HEK293 (cell line): ENCODE measurements around the gene GTF2I.

Experiments used
- CTCF ChIA-PET: fragments of 350-600 bp; formaldehyde crosslinking; extraction: SDS; loops from one replicate; lab custom pipeline; 2021; ENCODE audit warnings: antibody characterized with exemption; lab: Yijun Ruan, JAX
- POLR2A ChIA-PET: fragments of 300-600 bp; formaldehyde crosslinking; extraction: SDS; loops from one replicate; lab custom pipeline; 2020; ENCODE audit warnings: antibody characterized with exemption, inconsistent platforms; lab: Yijun Ruan, JAX
- H3K27ac ChIP-seq: fragments of 200-500 bp; sonication (Bioruptor generic); 2 replicates; pipeline ENCODE4 v1.5.1; 2014; ENCODE audit warnings: low read depth, low read length, control low read depth, inconsistent platforms; ENCODE audit errors: extremely low read depth
- H3K36me3 ChIP-seq, 2 experiments: fragments of 200-500 bp in 1 of 2; sonication (Bioruptor generic) in 1 of 2; 1 replicate in 1 of 2; 2 replicates in 1 of 2; pipeline ENCODE4 v1.5.1; 2014 to 2017; ENCODE audit warnings: inconsistent platforms in 2 of 2, low read length in 2 of 2; ENCODE audit not compliant: control insufficient read depth in 2 of 2, insufficient read depth in 1 of 2
- H3K4me1 ChIP-seq: fragments of 200-500 bp; sonication (Bioruptor generic); 2 replicates; pipeline ENCODE4 v1.5.1; 2014; ENCODE audit warnings: mild to moderate bottlenecking, low read length, inconsistent platforms; ENCODE audit not compliant: control insufficient read depth, insufficient read depth
- H3K4me3 ChIP-seq: 2 replicates; pipeline ENCODE4 v1.5.1; 2011; ENCODE audit warnings: low read depth, mild to moderate bottlenecking, control low read depth, low read length, moderate library complexity
- H3K9me3 ChIP-seq: fragments of 200-500 bp; sonication (Bioruptor generic); 2 replicates; pipeline ENCODE4 v1.5.1; 2014; ENCODE audit warnings: low read depth, low read length, inconsistent platforms; ENCODE audit not compliant: control insufficient read depth, insufficient read depth
- EGR2 ChIP-seq: fragments of 450-650 bp; formaldehyde crosslinking; IDR thresholded peaks from 2 replicates; pipeline ENCODE4 v1.5.1; 2016; ENCODE audit warnings: low read depth, missing biosample characterization, missing genetic modification characterization
- HOXD13 ChIP-seq: sonication (generic); formaldehyde crosslinking; IDR thresholded peaks from 2 replicates; pipeline ENCODE4 v1.8.0; 2022; ENCODE audit warnings: missing genetic modification reagents, borderline replicate concordance
- PRDM10 ChIP-seq: fragments of 450-650 bp; formaldehyde crosslinking; IDR thresholded peaks from 2 replicates; pipeline ENCODE4 v1.5.1; 2016; ENCODE audit warnings: missing biosample characterization, missing genetic modification characterization
- ZBTB17 ChIP-seq: fragments of 450-650 bp; formaldehyde crosslinking; IDR thresholded peaks from 2 replicates; pipeline ENCODE4 v1.5.1; 2016; ENCODE audit warnings: missing biosample characterization, missing genetic modification characterization
- ZIC2 ChIP-seq: fragments of 450-650 bp; formaldehyde crosslinking; IDR thresholded peaks from 2 replicates; pipeline ENCODE4 v1.5.1; 2016; ENCODE audit warnings: missing biosample characterization, missing genetic modification characterization
- ZNF16 ChIP-seq: fragments of 450-650 bp; formaldehyde crosslinking; IDR thresholded peaks from 2 replicates; pipeline ENCODE4 v1.5.1; 2016; ENCODE audit warnings: low read depth, missing biosample characterization, missing genetic modification characterization
- ZNF169 ChIP-seq: fragments of 450-650 bp; formaldehyde crosslinking; IDR thresholded peaks from 2 replicates; pipeline ENCODE4 v1.5.1; 2016; ENCODE audit warnings: missing biosample characterization, missing genetic modification characterization
- ZNF18 ChIP-seq: fragments of 450-650 bp; formaldehyde crosslinking; IDR thresholded peaks from 2 replicates; pipeline ENCODE4 v1.5.1; 2016; ENCODE audit warnings: missing biosample characterization, missing genetic modification characterization
- ZNF211 ChIP-seq: fragments of 450-650 bp; formaldehyde crosslinking; IDR thresholded peaks from 2 replicates; pipeline ENCODE4 v1.5.1; 2016; ENCODE audit warnings: low read depth, missing biosample characterization, missing genetic modification characterization
- ZNF24 ChIP-seq: fragments of 450-650 bp; formaldehyde crosslinking; IDR thresholded peaks from 2 replicates; pipeline ENCODE4 v1.5.1; 2016; ENCODE audit warnings: missing biosample characterization, missing genetic modification characterization
- ZNF354C ChIP-seq: fragments of 450-650 bp; formaldehyde crosslinking; IDR thresholded peaks from 2 replicates; pipeline ENCODE4 v1.5.1; 2016; ENCODE audit warnings: missing biosample characterization, missing genetic modification characterization, low read depth, borderline replicate concordance
- ZNF394 ChIP-seq: fragments of 450-650 bp; formaldehyde crosslinking; IDR thresholded peaks from 2 replicates; pipeline ENCODE4 v1.5.1; 2016; ENCODE audit warnings: missing biosample characterization, missing genetic modification characterization, mild to moderate bottlenecking, moderate library complexity, borderline replicate concordance
- ZNF555 ChIP-seq: fragments of 450-650 bp; formaldehyde crosslinking; conservative IDR thresholded peaks from 2 replicates; pipeline ENCODE4 v1.5.1; 2017; ENCODE audit warnings: missing biosample characterization, mild to moderate bottlenecking, missing genetic modification characterization, inconsistent platforms
- ZNF596 ChIP-seq: fragments of 450-650 bp; IDR thresholded peaks from 2 replicates; pipeline ENCODE4 v1.5.0; 2018; ENCODE audit warnings: missing biosample characterization, mild to moderate bottlenecking, missing genetic modification characterization, moderate library complexity
- ZNF654 ChIP-seq: fragments of 450-650 bp; formaldehyde crosslinking; IDR thresholded peaks from 2 replicates; pipeline ENCODE4 v1.5.1; 2016; ENCODE audit warnings: low read depth, missing biosample characterization, missing genetic modification characterization
- ZNF701 ChIP-seq: fragments of 450-650 bp; formaldehyde crosslinking; IDR thresholded peaks from 2 replicates; pipeline ENCODE4 v1.5.1; 2016; ENCODE audit warnings: missing biosample characterization, missing genetic modification characterization
- ZNF792 ChIP-seq: fragments of 450-650 bp; formaldehyde crosslinking; IDR thresholded peaks from 2 replicates; pipeline ENCODE4 v1.5.1; 2016; ENCODE audit warnings: missing biosample characterization, missing genetic modification characterization

Gene GTF2I

GRCh38 chr7:74625446-74625845, 32.1 kb upstream of the GTF2I start:
- Histone ChIP-seq H3K36me3 (no peaks in the 10 kb centered on the region), H3K9me3 (no peaks in the 10 kb centered on the region), H3K4me3 (no peak overlapping the region), H3K27ac (no peak overlapping the region), H3K4me1 (no peaks in the 10 kb centered on the region; the same call in 1 of the 2 replicates)
- TF ChIP-seq ZNF354C (tag by site-specific recombination) (no peak), ZNF654 (peak; percentile 59)
- CTCF ChIA-PET: interaction anchor here (0.6 to 0.9 kb wide), 4 partner anchors 13 to 244 kb away, joined by 3 to 4 read pairs (median 3); no protein-coding TSS in a partner anchor
- POLR2A ChIA-PET: interaction anchor here (0.7 kb wide), 1 partner anchor 33 kb away, joined by 3 read pairs; no protein-coding TSS in a partner anchor

GRCh38 chr7:74627661-74628411, 29.7 kb upstream of the GTF2I start:
- TF ChIP-seq PRDM10 (tag by site-specific recombination): peak; percentile 29; the same call in 1 of the 2 replicates
- no peak for TF ChIP-seq ZNF701 (tag by site-specific recombination)
- no peak for TF ChIP-seq ZNF169 (tag by site-specific recombination)
- TF ChIP-seq ZBTB17 (tag by site-specific recombination): 0 out of 2 replicates have a peak, but pooled peaks have one; percentile 32
- TF ChIP-seq, all 188 proteins: peak for 2
- ChIA-PET POLR2A (interaction anchor here (0.5 to 0.6 kb wide), 2 partner anchors 33 to 268 kb away, joined by 4 to 7 read pairs; no protein-coding TSS in a partner anchor), CTCF (no interaction called here)
- no peaks in the 10 kb centered on the region; the same call in 1 of the 2 replicates for H3K4me1 ChIP-seq
- H3K9me3 ChIP-seq: no peaks in the 10 kb centered on the region
- no peak overlapping the region for H3K4me3 ChIP-seq
- no peaks in the 10 kb centered on the region for H3K36me3 ChIP-seq
- H3K27ac ChIP-seq: no peak overlapping the region; the same call in 1 of the 2 replicates

GRCh38 chr7:74632505-74632904, 25.0 kb upstream of the GTF2I start:
- TF ChIP-seq ZNF596 (tag by site-specific recombination) (no peak), ZNF18 (0 out of 2 replicates have a peak, but pooled peaks have one; percentile 37)
- H3K27ac ChIP-seq: no peak overlapping the region
- H3K4me3 ChIP-seq: no peak overlapping the region
- H3K9me3 ChIP-seq: no peaks in the 10 kb centered on the region
- ChIA-PET CTCF (interaction anchor here (0.7 kb wide), 1 partner anchor 216 kb away, joined by 3 read pairs; no protein-coding TSS in a partner anchor), POLR2A (no interaction called here)
- H3K4me1 ChIP-seq: peaks cover 3% of the 10 kb centered on the region
- H3K36me3 ChIP-seq: no peaks in the 10 kb centered on the region

GRCh38 chr7:74633451-74633921, 24.0 kb upstream of the GTF2I start:
- no peak for TF ChIP-seq ZNF16 (tag by site-specific recombination)
- TF ChIP-seq ZNF354C (tag by site-specific recombination): no peak
- TF ChIP-seq EGR2 (tag by site-specific recombination): no peak
- TF ChIP-seq ZNF24 (tag by site-specific recombination): no peak
- no peak for TF ChIP-seq HOXD13 (CRISPR knock-in tag)
- TF ChIP-seq ZNF555 (tag by site-specific recombination): no peak
- no peak for TF ChIP-seq ZNF211
- no peak for TF ChIP-seq ZIC2 (tag by site-specific recombination)
- TF ChIP-seq ZNF394: no peak
- TF ChIP-seq ZNF792: no peak
- POLR2A ChIA-PET: no interaction called here

More at GRCh38 chr7:74633451-74633921, 24.0 kb upstream of the GTF2I start:
- H3K36me3 ChIP-seq: no peaks in the 10 kb centered on the region
- H3K4me3 ChIP-seq: no peak overlapping the region
- no peaks in the 10 kb centered on the region for H3K9me3 ChIP-seq
- H3K4me1 ChIP-seq: peaks cover 3% of the 10 kb centered on the region
- CTCF ChIA-PET: no interaction called here
- H3K27ac ChIP-seq: no peak overlapping the region
